Panc1 (cell line): Measurements from ENCODE around the gene SLX4IP. TPM values are rescaled to one million over a fixed set of nuclear protein-coding genes. Genes with fewer than 3 reads are reported as not detected.
A peak's percentile ranks its signal among the peaks of the same experiment; 100 is the strongest.

Experiments used
- ATAC-seq: fragments of 200-7000 bp; cut with Tn5 transposase; 2 replicates; pipeline ENCODE4 v1.9.1; 2020; ENCODE audit warnings: mild to moderate bottlenecking, moderate library complexity
- BruUV-seq: library from RNA; stranded (reverse); fragments of 400-500 nt; replicated peaks from 2 replicates; lab custom pipeline; 2021; lab: Mats Ljungman, UMichigan
- CTCF ChIA-PET: fragments of 300-600 bp; sonication (Branson Sonifier 250); formaldehyde crosslinking; loops from one replicate; lab custom pipeline; 2022; ENCODE audit warnings: antibody characterized with exemption; lab: Charles Lee
- POLR2A ChIA-PET: fragments of 300-600 bp; sonication (Branson Sonifier 250); formaldehyde crosslinking; loops from one replicate; lab custom pipeline; 2022; ENCODE audit warnings: antibody characterized with exemption; lab: Charles Lee
- DNase-seq: peaks from one replicate; pipeline ENCODE4 v3.0.0-alpha.2; 2010; ENCODE audit warnings: low read depth, low spot score
- H3K27ac ChIP-seq: 2 replicates; pipeline ENCODE4 v1.5.1; 2011; ENCODE audit warnings: mild to moderate bottlenecking, low read length, inconsistent platforms
- H3K27me3 ChIP-seq: fragments of 200-500 bp; sonication (Bioruptor generic); 2 replicates; pipeline ENCODE4 v1.6.0; 2014; ENCODE audit warnings: low read length, inconsistent platforms; ENCODE audit not compliant: control insufficient read depth, insufficient read depth
- H3K36me3 ChIP-seq: fragments of 200-500 bp; sonication (Bioruptor generic); 2 replicates; pipeline ENCODE4 v1.5.1; 2014; ENCODE audit warnings: inconsistent platforms, mild to moderate bottlenecking, low read length, moderate library complexity; ENCODE audit not compliant: control insufficient read depth, insufficient read depth
- H3K4me1 ChIP-seq: 2 replicates; pipeline ENCODE4 v1.5.1; 2011; ENCODE audit warnings: inconsistent platforms, mild to moderate bottlenecking, low read length, moderate library complexity; ENCODE audit not compliant: control insufficient read depth, insufficient read depth
- H3K4me3 ChIP-seq, 2 experiments: 2 replicates each; pipeline ENCODE4 v1.5.1; 2011 to 2012; ENCODE audit warnings: low read depth in 2 of 2, low read length in 2 of 2, mild to moderate bottlenecking in 2 of 2, inconsistent platforms in 1 of 2, moderate library complexity in 1 of 2
- H3K9me3 ChIP-seq: fragments of 200-500 bp; sonication (Bioruptor generic); 2 replicates; pipeline ENCODE4 v1.5.1; 2014; ENCODE audit warnings: low read depth, mild to moderate bottlenecking, inconsistent platforms, low read length, moderate library complexity; ENCODE audit not compliant: control insufficient read depth, insufficient read depth
- POLR2AphosphoS5 ChIP-seq: IDR thresholded peaks from 2 replicates; pipeline ENCODE4 v1.6.1; 2012; ENCODE audit warnings: mild to moderate bottlenecking, low read depth, low read length, moderate library complexity
- SIN3A ChIP-seq: IDR thresholded peaks from 2 replicates; pipeline ENCODE4 v1.6.1; 2012; ENCODE audit warnings: low read depth, mild to moderate bottlenecking, low read length, moderate library complexity, borderline replicate concordance; ENCODE audit not compliant: insufficient read depth
- TCF7L2 ChIP-seq: IDR thresholded peaks from 2 replicates; pipeline ENCODE4 v1.6.1; 2011; ENCODE audit warnings: mild to moderate bottlenecking, low read depth, low read length, inconsistent platforms
- in situ Hi-C: cut with HindIII; loops from 2 replicates; pipeline ENCODE4 v1.10.0; 2016; ENCODE audit warnings: low sequenced_read_pairs, low pct_unique_long_range_greater_than_20kb
- intact Hi-C: fragments of 100-400 bp; cut with micrococcal nuclease; formaldehyde crosslinking; loops from one replicate; pipeline ENCODE4 v1.10.0; 2022; ENCODE audit not compliant: unreplicated experiment
- total RNA-seq: library from RNA; stranded (reverse); gene quantifications from one replicate; pipeline ENCODE4 v1.2.1, GENCODE V29; 2021; ENCODE audit not compliant: unreplicated experiment
- TF ChIP-seq, protein P1 (sequence below), 2 experiments: IDR thresholded peaks; 2 replicates each; pipeline ENCODE4 v1.6.1; 2011 to 2012; ENCODE audit warnings: low read depth in 2 of 2, control low read depth in 1 of 2, low read length in 1 of 2, mild to moderate bottlenecking in 1 of 2, moderate library complexity in 1 of 2; ENCODE audit not compliant: insufficient read depth in 1 of 2
- TF ChIP-seq, protein P2 (sequence below): fragments of 450-650 bp; IDR thresholded peaks from 2 replicates; pipeline ENCODE4 v1.5.1; 2017; ENCODE audit warnings: mild to moderate bottlenecking

SLX4IP gene
- total RNA-seq, 1 experiment from 2014 or later, result 5.4 TPM

- Histone ChIP-seq H3K36me3 (peaks cover 4% of the 10 kb centered on the region; the same call in 1 of the 2 replicates), H3K27ac (no peak overlapping the region), H3K27me3 (no peaks in the 10 kb centered on the region), H3K4me1 (peaks cover 31% of the 10 kb centered on the region), H3K4me3 (no peak overlapping the region), H3K9me3 (no peaks in the 10 kb centered on the region)
- TF ChIP-seq SIN3A (no peak), POLR2AphosphoS5 (no peak)
- TF ChIP-seq, protein P1, sequence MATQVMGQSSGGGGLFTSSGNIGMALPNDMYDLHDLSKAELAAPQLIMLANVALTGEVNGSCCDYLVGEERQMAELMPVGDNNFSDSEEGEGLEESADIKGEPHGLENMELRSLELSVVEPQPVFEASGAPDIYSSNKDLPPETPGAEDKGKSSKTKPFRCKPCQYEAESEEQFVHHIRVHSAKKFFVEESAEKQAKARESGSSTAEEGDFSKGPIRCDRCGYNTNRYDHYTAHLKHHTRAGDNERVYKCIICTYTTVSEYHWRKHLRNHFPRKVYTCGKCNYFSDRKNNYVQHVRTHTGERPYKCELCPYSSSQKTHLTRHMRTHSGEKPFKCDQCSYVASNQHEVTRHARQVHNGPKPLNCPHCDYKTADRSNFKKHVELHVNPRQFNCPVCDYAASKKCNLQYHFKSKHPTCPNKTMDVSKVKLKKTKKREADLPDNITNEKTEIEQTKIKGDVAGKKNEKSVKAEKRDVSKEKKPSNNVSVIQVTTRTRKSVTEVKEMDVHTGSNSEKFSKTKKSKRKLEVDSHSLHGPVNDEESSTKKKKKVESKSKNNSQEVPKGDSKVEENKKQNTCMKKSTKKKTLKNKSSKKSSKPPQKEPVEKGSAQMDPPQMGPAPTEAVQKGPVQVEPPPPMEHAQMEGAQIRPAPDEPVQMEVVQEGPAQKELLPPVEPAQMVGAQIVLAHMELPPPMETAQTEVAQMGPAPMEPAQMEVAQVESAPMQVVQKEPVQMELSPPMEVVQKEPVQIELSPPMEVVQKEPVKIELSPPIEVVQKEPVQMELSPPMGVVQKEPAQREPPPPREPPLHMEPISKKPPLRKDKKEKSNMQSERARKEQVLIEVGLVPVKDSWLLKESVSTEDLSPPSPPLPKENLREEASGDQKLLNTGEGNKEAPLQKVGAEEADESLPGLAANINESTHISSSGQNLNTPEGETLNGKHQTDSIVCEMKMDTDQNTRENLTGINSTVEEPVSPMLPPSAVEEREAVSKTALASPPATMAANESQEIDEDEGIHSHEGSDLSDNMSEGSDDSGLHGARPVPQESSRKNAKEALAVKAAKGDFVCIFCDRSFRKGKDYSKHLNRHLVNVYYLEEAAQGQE (IDR thresholded peaks at IDR 0.05; ENCODE audit: insufficient read depth in 1 of 2, low read depth in 2 of 2, low read length in 1 of 2), result no peak
- ATAC-seq (no peak), DNase-seq (no peak)
- BruUV-seq, result no TSS peak
- in situ Hi-C loops (no loop called here), intact Hi-C loops (no loop called here)
- POLR2A ChIA-PET, result no interaction called here
- CTCF ChIA-PET, result no interaction called here
Observed at GRCh38 chr20:10667560-10668167, 232.6 kb downstream of the SLX4IP start.

DNA sequence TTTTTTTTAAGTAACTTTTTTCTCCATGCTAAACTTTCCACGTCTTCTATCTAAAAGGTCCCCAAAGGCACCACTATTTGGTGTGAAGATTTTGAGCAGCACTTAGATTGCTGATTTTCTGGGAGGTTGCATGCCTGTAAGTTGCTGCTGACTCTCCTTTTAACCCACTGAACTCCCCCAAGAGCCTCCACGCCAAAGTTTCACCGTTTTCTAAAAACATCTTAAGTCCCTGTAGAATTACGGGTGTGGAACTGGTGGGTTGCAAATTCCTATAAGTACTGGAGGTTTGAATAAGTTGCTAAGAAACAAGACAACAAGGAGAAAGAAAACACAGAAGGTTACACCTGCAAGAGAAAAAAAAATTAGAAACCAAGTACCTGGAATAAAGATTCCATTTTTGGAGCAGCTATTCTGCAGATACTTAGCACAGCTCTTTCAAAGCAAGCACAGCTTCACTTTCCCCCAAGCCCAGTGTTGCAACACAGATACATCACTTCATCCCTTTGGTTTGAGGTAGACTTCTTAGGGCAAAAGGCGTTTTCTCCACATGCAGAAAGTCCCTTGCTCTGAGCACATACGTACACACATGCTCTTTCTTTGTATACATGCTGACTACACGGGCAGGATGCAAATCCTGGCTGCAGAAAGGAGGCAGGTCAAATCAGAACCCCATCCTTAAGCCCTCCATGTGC lies 233.7 kb downstream of the SLX4IP start:
- H3K36me3 ChIP-seq, result peaks cover 4% of the 10 kb centered on the region; the same call in 1 of the 2 replicates
- intact Hi-C loops, result no loop called here

More for the DNA sequence above, 233.7 kb downstream of the SLX4IP start:
- H3K4me1 ChIP-seq, result peaks cover 31% of the 10 kb centered on the region
- TSS peak; percentile 9 for BruUV-seq
- no peak overlapping the region for H3K4me3 ChIP-seq
- no peak for DNase-seq
- TF ChIP-seq SIN3A (no peak), TCF7L2 (no peak), POLR2AphosphoS5 (no peak)
- TF ChIP-seq, protein P2, sequence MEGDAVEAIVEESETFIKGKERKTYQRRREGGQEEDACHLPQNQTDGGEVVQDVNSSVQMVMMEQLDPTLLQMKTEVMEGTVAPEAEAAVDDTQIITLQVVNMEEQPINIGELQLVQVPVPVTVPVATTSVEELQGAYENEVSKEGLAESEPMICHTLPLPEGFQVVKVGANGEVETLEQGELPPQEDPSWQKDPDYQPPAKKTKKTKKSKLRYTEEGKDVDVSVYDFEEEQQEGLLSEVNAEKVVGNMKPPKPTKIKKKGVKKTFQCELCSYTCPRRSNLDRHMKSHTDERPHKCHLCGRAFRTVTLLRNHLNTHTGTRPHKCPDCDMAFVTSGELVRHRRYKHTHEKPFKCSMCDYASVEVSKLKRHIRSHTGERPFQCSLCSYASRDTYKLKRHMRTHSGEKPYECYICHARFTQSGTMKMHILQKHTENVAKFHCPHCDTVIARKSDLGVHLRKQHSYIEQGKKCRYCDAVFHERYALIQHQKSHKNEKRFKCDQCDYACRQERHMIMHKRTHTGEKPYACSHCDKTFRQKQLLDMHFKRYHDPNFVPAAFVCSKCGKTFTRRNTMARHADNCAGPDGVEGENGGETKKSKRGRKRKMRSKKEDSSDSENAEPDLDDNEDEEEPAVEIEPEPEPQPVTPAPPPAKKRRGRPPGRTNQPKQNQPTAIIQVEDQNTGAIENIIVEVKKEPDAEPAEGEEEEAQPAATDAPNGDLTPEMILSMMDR, result no peak
- TF ChIP-seq, protein P1 (IDR thresholded peaks at IDR 0.05; ENCODE audit: insufficient read depth in 1 of 2, low read depth in 2 of 2, low read length in 1 of 2), result no peak
- no peak for ATAC-seq
- H3K27me3 ChIP-seq, result no peaks in the 10 kb centered on the region
- in situ Hi-C loops, result no loop called here
- H3K27ac ChIP-seq, result no peak overlapping the region
- H3K9me3 ChIP-seq, result no peaks in the 10 kb centered on the region
- ChIA-PET POLR2A (no interaction called here), CTCF (no interaction called here)
